ENCODE measurements around the gene ZNF326. TPM values are rescaled to one million over a fixed set of nuclear protein-coding genes. Genes with fewer than 3 reads are reported as not detected.
"Not testable (repeated sequence)": the region's sequence is repeated elsewhere in the genome, so short reads cannot be mapped to it uniquely, and the experiment has no call there.

ZNF326 gene
- total RNA-seq, 1 donor from 2014 or later, result 12.8 TPM

GRCh38 chr1:90045853-90046563 lies 51.1 kb downstream of the ZNF326 start:
- Histone ChIP-seq H3K4me3 (no peak overlapping the region), H3K4me1 (no peaks in the 10 kb centered on the region), H3K27me3 (no peaks in the 10 kb centered on the region), H3K36me3 (no peaks in the 10 kb centered on the region), H3K9me3 (no peaks in the 10 kb centered on the region), H3K27ac (no peak overlapping the region)
- no peak for TF ChIP-seq POLR2AphosphoS5 (IDR thresholded peaks at IDR 0.05; ENCODE audit: insufficient read depth in 1 of 2, low read depth in 1 of 2)
- no peak for TF ChIP-seq CTCF (IDR thresholded peaks at IDR 0.05)
- TF ChIP-seq POLR2A (IDR thresholded peaks at IDR 0.05), result no peak
- intact Hi-C loops (cut with DNase I), result no loop called here
- DNase-seq (ENCODE audit: extremely low spot score in 2 of 2), result no peak

GRCh38 chr1:90046635-90047034 lies 51.7 kb downstream of the ZNF326 start:
- no peaks in the 10 kb centered on the region for H3K4me1 ChIP-seq
- no peaks in the 10 kb centered on the region for H3K9me3 ChIP-seq
- no peak for TF ChIP-seq POLR2AphosphoS5 (IDR thresholded peaks at IDR 0.05; ENCODE audit: insufficient read depth in 1 of 2, low read depth in 1 of 2)
- TF ChIP-seq CTCF (IDR thresholded peaks at IDR 0.05), result no peak
- no peak for TF ChIP-seq POLR2A (IDR thresholded peaks at IDR 0.05)
- H3K27me3 ChIP-seq, result no peaks in the 10 kb centered on the region
- no peaks in the 10 kb centered on the region for H3K36me3 ChIP-seq
- intact Hi-C loops (cut with DNase I), result no loop called here
- no peak overlapping the region for H3K27ac ChIP-seq
- H3K4me3 ChIP-seq, result no peak overlapping the region
- no peak for DNase-seq (ENCODE audit: extremely low spot score in 2 of 2)

- Histone ChIP-seq H3K27ac (no peak overlapping the region), H3K27me3 (no peaks in the 10 kb centered on the region), H3K9me3 (no peaks in the 10 kb centered on the region), H3K4me3 (no peak overlapping the region), H3K36me3 (no peaks in the 10 kb centered on the region), H3K4me1 (no peaks in the 10 kb centered on the region)
- TF ChIP-seq POLR2AphosphoS5 (IDR thresholded peaks at IDR 0.05; ENCODE audit: insufficient read depth in 1 of 2, low read depth in 1 of 2) (no peak), CTCF (IDR thresholded peaks at IDR 0.05) (no peak), POLR2A (IDR thresholded peaks at IDR 0.05) (no peak)
- no peak for DNase-seq (ENCODE audit: extremely low spot score in 2 of 2)
- intact Hi-C loops (cut with DNase I), result no loop called here
Observed at GRCh38 chr1:90048043-90048442, 53.1 kb downstream of the ZNF326 start.

- H3K27me3 ChIP-seq; H3K9me3 ChIP-seq; intact Hi-C loops (cut with DNase I); H3K4me1 ChIP-seq; DNase-seq (ENCODE audit: extremely low spot score in 2 of 2); H3K36me3 ChIP-seq; H3K4me3 ChIP-seq; H3K27ac ChIP-seq: not testable (repeated sequence)
Observed at GRCh38 chr1:90062700-90063643, 68.1 kb downstream of the ZNF326 start.

- H3K4me3 ChIP-seq; H3K36me3 ChIP-seq; intact Hi-C loops (cut with DNase I); DNase-seq (ENCODE audit: extremely low spot score in 2 of 2); H3K27ac ChIP-seq; H3K4me1 ChIP-seq; H3K9me3 ChIP-seq; H3K27me3 ChIP-seq: not testable (repeated sequence)
Observed at GRCh38 chr1:90064109-90064508, 69.2 kb downstream of the ZNF326 start.
